Muscle layer of colon (tissue), 2 donors: ENCODE measurements around the gene SLCO1A2.

Experiments used
- H3K27ac ChIP-seq: one replicate; pipeline ENCODE4 v1.7.0; 2013; ENCODE audit warnings: low read depth, mild to moderate bottlenecking, low read length, moderate library complexity
- H3K27me3 ChIP-seq, 2 donors: one replicate each; pipeline ENCODE4 v1.7.0; 2013; ENCODE audit warnings: low read length in 2 of 2, mild to moderate bottlenecking in 2 of 2; ENCODE audit not compliant: insufficient read depth in 2 of 2, control insufficient read depth in 1 of 2
- H3K36me3 ChIP-seq: one replicate; pipeline ENCODE4 v1.7.0; 2013; ENCODE audit warnings: mild to moderate bottlenecking, low read length; ENCODE audit not compliant: insufficient read depth
- H3K4me1 ChIP-seq: one replicate; pipeline ENCODE4 v1.7.0; 2013; ENCODE audit warnings: mild to moderate bottlenecking, low read length; ENCODE audit not compliant: insufficient read depth
- H3K4me3 ChIP-seq, 2 donors: one replicate each; pipeline ENCODE4 v1.7.0; 2013; ENCODE audit warnings: low read length in 2 of 2, low read depth in 1 of 2, mild to moderate bottlenecking in 1 of 2, moderate library complexity in 1 of 2
- H3K9ac ChIP-seq: one replicate; pipeline ENCODE4 v1.7.0; 2013; ENCODE audit warnings: low read length
- H3K9me3 ChIP-seq: one replicate; pipeline ENCODE4 v1.7.0; 2013; ENCODE audit warnings: mild to moderate bottlenecking, low read length
- donor health status: abdominal sarcoma.
- donor health status: Adenocarcinoma of cecum.

The SLCO1A2 gene

GRCh38 chr12:21324551-21324950 lies 10.2 kb downstream of the SLCO1A2 start:
- Histone ChIP-seq H3K9me3 (no peaks in the 10 kb centered on the region), H3K27me3 (no peaks in the 10 kb centered on the region), H3K4me3 (no peak overlapping the region), H3K27ac (no peak overlapping the region), H3K9ac (no peak overlapping the region), H3K36me3 (no peaks in the 10 kb centered on the region), H3K4me1 (no peaks in the 10 kb centered on the region)

GRCh38 chr12:21323736-21324135 lies 11.0 kb downstream of the SLCO1A2 start:
- H3K4me3 ChIP-seq = no peak overlapping the region
- no peaks in the 10 kb centered on the region for H3K27me3 ChIP-seq
- no peaks in the 10 kb centered on the region for H3K9me3 ChIP-seq
- no peak overlapping the region for H3K9ac ChIP-seq
- no peaks in the 10 kb centered on the region for H3K36me3 ChIP-seq
- H3K4me1 ChIP-seq = no peaks in the 10 kb centered on the region
- H3K27ac ChIP-seq = no peak overlapping the region

GRCh38 chr12:21308785-21309184 lies 25.9 kb downstream of the SLCO1A2 start:
- Histone ChIP-seq H3K27ac (no peak overlapping the region), H3K4me3 (no peak overlapping the region), H3K9me3 (no peaks in the 10 kb centered on the region), H3K4me1 (no peaks in the 10 kb centered on the region), H3K36me3 (no peaks in the 10 kb centered on the region), H3K27me3 (no peaks in the 10 kb centered on the region), H3K9ac (no peak overlapping the region)

- Histone ChIP-seq H3K4me1 (no peaks in the 10 kb centered on the region), H3K9me3 (no peaks in the 10 kb centered on the region), H3K27ac (no peak overlapping the region), H3K9ac (no peak overlapping the region), H3K27me3 (no peaks in the 10 kb centered on the region), H3K36me3 (no peaks in the 10 kb centered on the region), H3K4me3 (no peak overlapping the region)
Measured at GRCh38 chr12:21305661-21306060, 29.1 kb downstream of the SLCO1A2 start.

GRCh38 chr12:21300632-21301031 lies 34.1 kb downstream of the SLCO1A2 start:
- Histone ChIP-seq H3K9ac (no peak overlapping the region), H3K27me3 (no peaks in the 10 kb centered on the region), H3K36me3 (no peaks in the 10 kb centered on the region), H3K9me3 (no peaks in the 10 kb centered on the region), H3K4me3 (no peak overlapping the region), H3K4me1 (no peaks in the 10 kb centered on the region), H3K27ac (no peak overlapping the region)

- Histone ChIP-seq H3K9ac (no peak overlapping the region), H3K36me3 (no peaks in the 10 kb centered on the region), H3K4me3 (no peak overlapping the region), H3K27ac (no peak overlapping the region), H3K27me3 (no peaks in the 10 kb centered on the region), H3K4me1 (no peaks in the 10 kb centered on the region), H3K9me3 (no peaks in the 10 kb centered on the region)
Measured at GRCh38 chr12:21296751-21297406, 37.8 kb downstream of the SLCO1A2 start.

GRCh38 chr12:21296348-21296747 lies 38.4 kb downstream of the SLCO1A2 start:
- no peaks in the 10 kb centered on the region for H3K36me3 ChIP-seq
- H3K4me3 ChIP-seq = no peak overlapping the region
- no peaks in the 10 kb centered on the region for H3K4me1 ChIP-seq
- no peak overlapping the region for H3K27ac ChIP-seq
- H3K27me3 ChIP-seq = no peaks in the 10 kb centered on the region
- H3K9ac ChIP-seq = no peak overlapping the region
- no peaks in the 10 kb centered on the region for H3K9me3 ChIP-seq

- Histone ChIP-seq H3K9ac (no peak overlapping the region), H3K27me3 (no peaks in the 10 kb centered on the region), H3K27ac (no peak overlapping the region), H3K4me1 (no peaks in the 10 kb centered on the region), H3K4me3 (no peak overlapping the region), H3K36me3 (no peaks in the 10 kb centered on the region), H3K9me3 (no peaks in the 10 kb centered on the region)
Measured at GRCh38 chr12:21294176-21294575, 40.5 kb downstream of the SLCO1A2 start.

- no peaks in the 10 kb centered on the region for H3K27me3 ChIP-seq
Measured at GRCh38 chr12:21292111-21292510, 42.6 kb downstream of the SLCO1A2 start.

GRCh38 chr12:21289698-21290097 lies 45.0 kb downstream of the SLCO1A2 start:
- H3K36me3 ChIP-seq = no peaks in the 10 kb centered on the region
- H3K27ac ChIP-seq = no peak overlapping the region
- no peaks in the 10 kb centered on the region for H3K9me3 ChIP-seq
- H3K9ac ChIP-seq = no peak overlapping the region
- no peaks in the 10 kb centered on the region for H3K4me1 ChIP-seq
- no peaks in the 10 kb centered on the region for H3K27me3 ChIP-seq
- H3K4me3 ChIP-seq = no peak overlapping the region

More at GRCh38 chr12:21292111-21292510, 42.6 kb downstream of the SLCO1A2 start:
- Histone ChIP-seq H3K4me1 (no peaks in the 10 kb centered on the region), H3K36me3 (no peaks in the 10 kb centered on the region), H3K4me3 (no peak overlapping the region), H3K27ac (no peak overlapping the region), H3K9me3 (no peaks in the 10 kb centered on the region), H3K9ac (no peak overlapping the region)

GRCh38 chr12:21276826-21277225 lies 57.9 kb downstream of the SLCO1A2 start:
- no peak overlapping the region for H3K4me3 ChIP-seq

GRCh38 chr12:21265932-21266331 lies 68.8 kb downstream of the SLCO1A2 start:
- Histone ChIP-seq H3K36me3 (no peaks in the 10 kb centered on the region), H3K9me3 (no peaks in the 10 kb centered on the region), H3K4me1 (no peaks in the 10 kb centered on the region), H3K27ac (no peak overlapping the region), H3K9ac (no peak overlapping the region), H3K27me3 (no peaks in the 10 kb centered on the region), H3K4me3 (no peak overlapping the region)

More at GRCh38 chr12:21276826-21277225, 57.9 kb downstream of the SLCO1A2 start:
- H3K9me3 ChIP-seq = no peaks in the 10 kb centered on the region
- H3K4me1 ChIP-seq = no peaks in the 10 kb centered on the region
- H3K9ac ChIP-seq = no peak overlapping the region
- H3K27ac ChIP-seq = no peak overlapping the region
- H3K36me3 ChIP-seq = no peaks in the 10 kb centered on the region
- H3K27me3 ChIP-seq = no peaks in the 10 kb centered on the region
